Stimulated activated effector memory CD8-positive, alpha-beta T cell treated with anti-CD3 and anti-CD28 coated beads, Interleukin-12 subunit alpha, Interleukin-12 subunit beta, amount 100 ng/mL, for 72 hours (primary cell): Measurements from ENCODE around the gene DYNC2H1.

Experiments used
- ATAC-seq: fragments of 150-1000 bp; cut with Tn5 transposase; 2 replicates; pipeline ENCODE4 v1.10.0; 2021
- DNase-seq, 2 donors: peaks; one replicate each; pipeline ENCODE4 v3.0.0; 2021 to 2022; ENCODE audit warnings: low spot score in 2 of 2
- H3K27ac Mint-ChIP-seq: one replicate; pipeline ENCODE4 v1.8.0; 2022; ENCODE audit warnings: mild to moderate bottlenecking, mixed read lengths
- H3K36me3 Mint-ChIP-seq: one replicate; pipeline ENCODE4 v1.8.0; 2022; ENCODE audit warnings: mild to moderate bottlenecking, mixed read lengths
- H3K4me1 Mint-ChIP-seq: one replicate; pipeline ENCODE4 v1.8.0; 2022; ENCODE audit warnings: mixed read lengths
- H3K4me3 Mint-ChIP-seq: one replicate; pipeline ENCODE4 v1.8.0; 2022; ENCODE audit warnings: mild to moderate bottlenecking, mixed read lengths
- H3K9me3 Mint-ChIP-seq: one replicate; pipeline ENCODE4 v1.8.0; 2022; ENCODE audit warnings: mixed read lengths

DYNC2H1 gene

GRCh38 chr11:103476874-103477273 lies 367.6 kb downstream of the DYNC2H1 start:
- Mint-ChIP-seq H3K36me3 (no peaks in the 10 kb centered on the region), H3K4me1 (no peaks in the 10 kb centered on the region), H3K9me3 (no peaks in the 10 kb centered on the region), H3K27ac (no peak overlapping the region), H3K4me3 (no peak overlapping the region)
- no peak for ATAC-seq
- no peak for DNase-seq

DNA sequence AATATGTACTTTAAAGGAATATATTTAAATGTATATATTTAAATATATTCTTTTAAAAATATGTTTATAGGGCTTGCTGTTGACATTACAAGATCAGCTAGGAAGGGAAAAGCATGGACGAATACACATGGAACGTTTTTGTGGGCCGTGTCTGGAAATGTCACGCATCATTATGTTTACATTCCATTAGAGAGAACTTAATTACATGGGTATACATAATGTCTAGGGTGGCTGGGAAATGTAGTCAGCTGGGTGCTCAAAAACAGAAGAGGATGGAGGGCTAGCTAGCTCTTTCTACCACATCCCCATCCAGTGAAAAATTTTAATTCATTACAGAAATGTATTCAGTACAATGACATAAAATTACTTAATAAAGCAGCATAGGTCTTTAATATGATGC lies 371.2 kb downstream of the DYNC2H1 start:
- DNase-seq (no peak), ATAC-seq (no peak)
- H3K9me3 Mint-ChIP-seq: no peaks in the 10 kb centered on the region
- H3K36me3 Mint-ChIP-seq: no peaks in the 10 kb centered on the region
- no peaks in the 10 kb centered on the region for H3K4me1 Mint-ChIP-seq
- no peak overlapping the region for H3K27ac Mint-ChIP-seq
- H3K4me3 Mint-ChIP-seq: no peak overlapping the region

DNA sequence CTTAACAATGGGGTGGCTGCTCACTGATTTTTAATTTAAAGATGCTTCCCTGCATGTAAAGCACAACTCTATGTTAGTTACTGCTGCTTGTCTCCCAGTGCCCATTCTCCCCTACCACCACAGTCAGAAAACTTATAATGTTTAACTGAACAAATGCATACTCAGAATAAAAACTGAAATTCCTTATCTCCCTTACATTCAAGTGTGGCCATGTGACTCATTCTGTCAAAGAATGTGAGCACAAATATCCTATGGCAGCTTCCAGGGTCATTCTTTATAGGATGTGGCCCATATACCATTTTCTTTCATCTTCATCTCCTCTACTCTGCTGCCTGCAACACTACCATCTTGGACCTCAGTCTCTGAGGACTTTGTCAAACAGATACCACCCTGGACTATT lies 374.8 kb downstream of the DYNC2H1 start:
- Mint-ChIP-seq H3K4me3 (no peak overlapping the region), H3K4me1 (no peaks in the 10 kb centered on the region), H3K27ac (no peak overlapping the region), H3K9me3 (no peaks in the 10 kb centered on the region), H3K36me3 (no peaks in the 10 kb centered on the region)
- DNase-seq: no peak
- no peak for ATAC-seq

- ATAC-seq (no peak), DNase-seq (no peak)
- H3K27ac Mint-ChIP-seq: no peak overlapping the region
- no peak overlapping the region for H3K4me3 Mint-ChIP-seq
- no peaks in the 10 kb centered on the region for H3K9me3 Mint-ChIP-seq
- H3K36me3 Mint-ChIP-seq: no peaks in the 10 kb centered on the region
- H3K4me1 Mint-ChIP-seq: no peaks in the 10 kb centered on the region
Observed at GRCh38 chr11:103484545-103484944, 375.3 kb downstream of the DYNC2H1 start.

- ATAC-seq: no peak
- Mint-ChIP-seq H3K4me3 (no peak overlapping the region), H3K4me1 (no peaks in the 10 kb centered on the region), H3K9me3 (no peaks in the 10 kb centered on the region), H3K27ac (no peak overlapping the region), H3K36me3 (no peaks in the 10 kb centered on the region)
- no peak for DNase-seq
Observed at GRCh38 chr11:103486604-103487003, 377.4 kb downstream of the DYNC2H1 start.

- Mint-ChIP-seq H3K27ac (no peak overlapping the region), H3K9me3 (no peaks in the 10 kb centered on the region)
Observed at GRCh38 chr11:103487113-103487512, 377.9 kb downstream of the DYNC2H1 start.

DNA sequence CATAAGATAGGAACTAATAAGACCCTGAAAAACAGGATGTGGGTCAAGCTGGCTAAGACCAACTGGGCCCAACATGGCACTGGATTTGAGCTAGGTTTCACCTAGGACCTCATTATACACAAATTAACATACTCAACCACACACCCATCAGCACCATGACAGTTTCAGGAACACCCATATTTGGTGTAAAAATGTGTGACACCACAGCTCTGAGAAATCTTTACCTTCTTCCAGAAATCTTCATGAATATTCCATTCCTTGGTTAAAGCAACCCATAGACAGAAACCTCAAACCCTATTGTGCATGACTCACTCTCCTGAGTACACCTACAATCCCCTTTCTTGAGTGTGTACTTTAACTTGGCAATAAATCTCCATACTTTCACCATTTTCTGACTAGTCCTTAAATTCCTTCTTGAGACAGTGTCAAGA lies 378.8 kb downstream of the DYNC2H1 start:
- no peaks in the 10 kb centered on the region for H3K36me3 Mint-ChIP-seq
- no peaks in the 10 kb centered on the region for H3K4me1 Mint-ChIP-seq
- H3K27ac Mint-ChIP-seq: no peak overlapping the region
- no peak overlapping the region for H3K4me3 Mint-ChIP-seq
- ATAC-seq (peak; percentile 85), DNase-seq (no peak)
- H3K9me3 Mint-ChIP-seq: no peaks in the 10 kb centered on the region

More at GRCh38 chr11:103487113-103487512, 377.9 kb downstream of the DYNC2H1 start:
- no peaks in the 10 kb centered on the region for H3K4me1 Mint-ChIP-seq
- no peaks in the 10 kb centered on the region for H3K36me3 Mint-ChIP-seq
- ATAC-seq (no peak), DNase-seq (no peak)
- H3K4me3 Mint-ChIP-seq: no peak overlapping the region

DNA sequence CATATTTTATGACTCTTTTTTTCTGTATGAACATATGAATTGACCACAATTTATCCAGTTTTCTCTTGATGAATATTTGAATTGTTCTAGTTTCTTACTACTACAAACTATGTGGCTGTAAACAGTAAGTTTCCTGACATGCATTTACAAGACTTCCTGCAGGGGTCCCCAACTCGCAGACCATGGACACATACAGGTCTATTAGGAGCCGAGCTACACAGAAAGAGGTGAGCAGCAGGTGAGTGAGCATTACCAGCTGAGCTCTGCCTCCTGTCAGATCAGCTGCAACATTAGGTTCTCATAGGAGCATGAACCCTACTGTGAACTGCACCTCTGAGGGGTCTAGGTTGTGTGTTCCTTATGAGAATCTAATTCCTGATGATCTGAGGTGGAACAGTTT lies 379.4 kb downstream of the DYNC2H1 start:
- no peaks in the 10 kb centered on the region for H3K36me3 Mint-ChIP-seq
- no peaks in the 10 kb centered on the region for H3K9me3 Mint-ChIP-seq
- no peak overlapping the region for H3K4me3 Mint-ChIP-seq
- DNase-seq (no peak), ATAC-seq (peak; percentile 11)
- no peaks in the 10 kb centered on the region for H3K4me1 Mint-ChIP-seq
- no peak overlapping the region for H3K27ac Mint-ChIP-seq

- DNase-seq (no peak), ATAC-seq (no peak)
- no peak overlapping the region for H3K4me3 Mint-ChIP-seq
- no peaks in the 10 kb centered on the region for H3K36me3 Mint-ChIP-seq
- H3K9me3 Mint-ChIP-seq: no peaks in the 10 kb centered on the region
- H3K27ac Mint-ChIP-seq: no peak overlapping the region
- no peaks in the 10 kb centered on the region for H3K4me1 Mint-ChIP-seq
Observed at GRCh38 chr11:103491777-103492176, 382.6 kb downstream of the DYNC2H1 start.

DNA sequence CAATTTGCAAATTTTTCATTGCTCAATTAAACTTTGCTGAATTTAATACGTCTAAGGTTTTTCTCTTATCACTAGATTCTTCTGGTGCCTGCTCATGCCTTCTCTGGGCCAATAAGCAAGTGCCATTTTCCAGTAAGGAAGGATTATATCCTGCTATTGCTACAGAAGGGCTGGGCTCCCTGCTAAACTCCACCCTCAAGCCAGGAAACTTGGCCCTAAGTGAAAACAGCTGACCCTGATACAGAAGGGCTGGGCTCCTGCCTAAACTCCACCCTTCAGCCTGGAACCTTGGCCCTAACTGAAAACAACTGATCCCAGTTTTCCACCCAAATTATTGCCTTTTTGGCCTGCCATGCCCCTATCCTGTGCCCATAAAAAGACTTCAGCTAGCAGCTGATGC lies 385.3 kb downstream of the DYNC2H1 start:
- H3K27ac Mint-ChIP-seq: no peak overlapping the region
- H3K9me3 Mint-ChIP-seq: peaks cover 2% of the 10 kb centered on the region
- no peak overlapping the region for H3K4me3 Mint-ChIP-seq
- no peaks in the 10 kb centered on the region for H3K36me3 Mint-ChIP-seq
- no peaks in the 10 kb centered on the region for H3K4me1 Mint-ChIP-seq
- DNase-seq (no peak), ATAC-seq (no peak)

GRCh38 chr11:103497268-103497667 lies 388.0 kb downstream of the DYNC2H1 start:
- no peak overlapping the region for H3K27ac Mint-ChIP-seq
- peaks cover 2% of the 10 kb centered on the region for H3K9me3 Mint-ChIP-seq
- no peak for ATAC-seq
- no peak for DNase-seq
- no peak overlapping the region for H3K4me3 Mint-ChIP-seq
- H3K36me3 Mint-ChIP-seq: no peaks in the 10 kb centered on the region
- no peaks in the 10 kb centered on the region for H3K4me1 Mint-ChIP-seq

GRCh38 chr11:103499710-103500340 lies 390.6 kb downstream of the DYNC2H1 start:
- no peak overlapping the region for H3K4me3 Mint-ChIP-seq
- no peak for DNase-seq

GRCh38 chr11:103515283-103515682 lies 406.1 kb downstream of the DYNC2H1 start:
- no peak for ATAC-seq
- Mint-ChIP-seq H3K27ac (no peak overlapping the region), H3K36me3 (no peaks in the 10 kb centered on the region), H3K9me3 (no peaks in the 10 kb centered on the region), H3K4me3 (no peak overlapping the region), H3K4me1 (no peaks in the 10 kb centered on the region)
- DNase-seq: no peak

More at GRCh38 chr11:103499710-103500340, 390.6 kb downstream of the DYNC2H1 start:
- no peak for ATAC-seq
- Mint-ChIP-seq H3K36me3 (no peaks in the 10 kb centered on the region), H3K9me3 (peaks cover 2% of the 10 kb centered on the region), H3K27ac (no peak overlapping the region), H3K4me1 (no peaks in the 10 kb centered on the region)

- Mint-ChIP-seq H3K4me3 (no peak overlapping the region), H3K36me3 (no peaks in the 10 kb centered on the region), H3K9me3 (no peaks in the 10 kb centered on the region), H3K27ac (no peak overlapping the region), H3K4me1 (no peaks in the 10 kb centered on the region)
- ATAC-seq: no peak
- no peak for DNase-seq
Observed at GRCh38 chr11:103520792-103521191, 411.6 kb downstream of the DYNC2H1 start.

DNA sequence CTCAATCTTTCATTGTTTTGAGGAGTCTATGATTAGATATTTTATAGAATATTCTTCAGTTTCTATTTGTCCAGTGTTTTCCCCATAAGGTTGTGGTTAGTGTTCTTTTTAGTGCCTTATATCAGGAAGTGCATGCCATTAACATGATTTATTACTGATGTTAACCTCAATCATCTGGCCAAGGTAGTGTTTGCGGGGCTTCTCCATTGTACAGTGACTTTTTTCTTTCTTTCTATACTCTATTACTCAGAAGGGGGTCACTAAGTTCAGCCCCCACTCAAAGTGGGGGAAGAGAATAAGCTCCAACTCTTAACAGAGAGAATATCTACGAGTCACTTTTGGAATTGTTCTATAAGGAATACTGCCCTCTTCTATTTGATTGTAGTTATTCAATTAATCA lies 415.8 kb downstream of the DYNC2H1 start:
- H3K4me1 Mint-ChIP-seq: no peaks in the 10 kb centered on the region
- no peaks in the 10 kb centered on the region for H3K36me3 Mint-ChIP-seq
- no peak overlapping the region for H3K4me3 Mint-ChIP-seq
- DNase-seq (no peak), ATAC-seq (no peak)
- H3K9me3 Mint-ChIP-seq: no peaks in the 10 kb centered on the region
- H3K27ac Mint-ChIP-seq: no peak overlapping the region

GRCh38 chr11:103528046-103528445 lies 418.8 kb downstream of the DYNC2H1 start:
- H3K36me3 Mint-ChIP-seq: no peaks in the 10 kb centered on the region
- ATAC-seq: no peak

DNA sequence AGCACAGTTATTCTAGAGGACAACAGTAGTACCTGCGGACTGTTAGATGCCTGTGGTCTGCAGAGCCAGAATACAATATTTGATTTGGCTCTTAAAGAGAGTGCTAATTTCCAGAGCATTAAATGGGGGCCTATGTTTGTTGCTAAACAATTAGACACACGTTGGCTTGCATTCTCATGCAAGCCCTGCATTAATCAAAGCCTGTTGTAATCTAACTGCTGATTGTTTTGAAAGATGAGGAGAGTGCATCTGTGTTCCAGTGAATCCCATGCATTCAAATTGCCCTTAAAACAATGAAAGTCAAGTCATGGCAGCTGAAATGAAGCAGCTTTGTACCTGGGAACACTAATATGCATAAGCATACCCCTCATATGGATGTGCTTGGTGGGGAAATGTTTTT lies 419.4 kb downstream of the DYNC2H1 start:
- H3K36me3 Mint-ChIP-seq: no peaks in the 10 kb centered on the region
- ATAC-seq (no peak), DNase-seq (no peak)
- no peak overlapping the region for H3K4me3 Mint-ChIP-seq
- H3K9me3 Mint-ChIP-seq: no peaks in the 10 kb centered on the region
- no peaks in the 10 kb centered on the region for H3K4me1 Mint-ChIP-seq
- no peak overlapping the region for H3K27ac Mint-ChIP-seq

More at GRCh38 chr11:103528046-103528445, 418.8 kb downstream of the DYNC2H1 start:
- no peak for DNase-seq
- H3K4me3 Mint-ChIP-seq: no peak overlapping the region
- no peaks in the 10 kb centered on the region for H3K9me3 Mint-ChIP-seq
- H3K4me1 Mint-ChIP-seq: no peaks in the 10 kb centered on the region
- H3K27ac Mint-ChIP-seq: no peak overlapping the region
